Breast epithelium (tissue), 3 donors: ENCODE measurements around the gene C11orf87.

Experiments
- POLR2A ChIP-seq: fragments of 450-650 bp; IDR thresholded peaks from one replicate; pipeline ENCODE4 v1.6.1; 2016; ENCODE audit warnings: antibody characterized with exemption, mild to moderate bottlenecking, moderate library complexity
- TF ChIP-seq, protein P1 (sequence below), 3 donors: fragments of 450-650 bp; IDR thresholded peaks; one replicate each; pipeline ENCODE4 v1.5.1; 2016 to 2017; ENCODE audit warnings: antibody characterized with exemption in 3 of 3, mild to moderate bottlenecking in 3 of 3, moderate library complexity in 3 of 3

DNA sequence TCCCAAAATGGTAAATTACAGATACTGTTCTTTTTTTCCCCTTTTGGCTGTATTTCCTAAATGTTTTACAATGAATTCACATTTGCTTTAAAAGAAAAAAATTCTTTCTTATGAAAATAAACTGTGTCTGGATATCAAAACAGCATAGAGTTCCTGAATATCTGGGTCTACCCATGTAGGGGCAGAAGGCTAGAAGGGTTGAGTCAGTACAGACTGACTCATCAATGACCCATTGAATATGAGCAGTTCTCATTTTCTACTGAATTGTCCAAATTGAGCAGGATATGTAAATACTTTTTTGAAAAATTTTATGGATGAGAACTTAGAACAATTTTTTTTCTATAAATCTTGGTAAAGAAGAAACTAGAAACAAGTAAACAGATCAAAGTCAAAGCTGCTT is 16.3 kb upstream of the C11orf87 start:
- TF ChIP-seq, protein P1, sequence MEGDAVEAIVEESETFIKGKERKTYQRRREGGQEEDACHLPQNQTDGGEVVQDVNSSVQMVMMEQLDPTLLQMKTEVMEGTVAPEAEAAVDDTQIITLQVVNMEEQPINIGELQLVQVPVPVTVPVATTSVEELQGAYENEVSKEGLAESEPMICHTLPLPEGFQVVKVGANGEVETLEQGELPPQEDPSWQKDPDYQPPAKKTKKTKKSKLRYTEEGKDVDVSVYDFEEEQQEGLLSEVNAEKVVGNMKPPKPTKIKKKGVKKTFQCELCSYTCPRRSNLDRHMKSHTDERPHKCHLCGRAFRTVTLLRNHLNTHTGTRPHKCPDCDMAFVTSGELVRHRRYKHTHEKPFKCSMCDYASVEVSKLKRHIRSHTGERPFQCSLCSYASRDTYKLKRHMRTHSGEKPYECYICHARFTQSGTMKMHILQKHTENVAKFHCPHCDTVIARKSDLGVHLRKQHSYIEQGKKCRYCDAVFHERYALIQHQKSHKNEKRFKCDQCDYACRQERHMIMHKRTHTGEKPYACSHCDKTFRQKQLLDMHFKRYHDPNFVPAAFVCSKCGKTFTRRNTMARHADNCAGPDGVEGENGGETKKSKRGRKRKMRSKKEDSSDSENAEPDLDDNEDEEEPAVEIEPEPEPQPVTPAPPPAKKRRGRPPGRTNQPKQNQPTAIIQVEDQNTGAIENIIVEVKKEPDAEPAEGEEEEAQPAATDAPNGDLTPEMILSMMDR (IDR thresholded peaks at IDR 0.05): no peak
- no peak for TF ChIP-seq POLR2A
